Prostate gland (tissue), 2 donors: Measurements from ENCODE around the gene OR7G1. TPM values are rescaled to one million over a fixed set of nuclear protein-coding genes. Genes with fewer than 3 reads are reported as not detected.

Source experiments
- DNase-seq: peaks from one replicate; pipeline ENCODE4 v3.0.0-alpha.2; 2019; ENCODE audit warnings: low spot score
- H3K27ac ChIP-seq, 2 donors: fragments of 200-600 bp; sonication (generic); 2 replicates each; pipeline ENCODE4 v1.5.1; 2017 to 2019
- H3K27me3 ChIP-seq: fragments of 200-600 bp; sonication (generic); replicated peaks from 2 replicates; pipeline ENCODE4 v1.5.1; 2019; ENCODE audit not compliant: insufficient read depth
- H3K36me3 ChIP-seq, 2 donors: fragments of 200-600 bp; sonication (generic); 1 replicate in 1 of 2; 2 replicates in 1 of 2; pipeline versions ENCODE4 v1.5.1 to v1.8.1; 2017 to 2019
- H3K4me1 ChIP-seq: fragments of 200-600 bp; sonication (generic); replicated peaks from 2 replicates; pipeline ENCODE4 v1.5.1; 2019
- H3K4me3 ChIP-seq, 2 donors: fragments of 200-600 bp; sonication (generic); 2 replicates each; pipeline ENCODE4 v1.5.1; 2017 to 2019
- H3K9me3 ChIP-seq: fragments of 200-600 bp; sonication (generic); 2 replicates; pipeline ENCODE4 v1.5.1; 2017
- CTCF ChIP-seq, 4 experiments: fragments of 200-600 bp in 2 of 4; fragments of 450-650 bp in 2 of 4; sonication (generic) in 2 of 4; IDR thresholded peaks; 1 replicate in 3 of 4; 2 replicates in 1 of 4; pipeline ENCODE4 v1.5.1; 2016 to 2019; ENCODE audit warnings: antibody characterized with exemption in 4 of 4, mild to moderate bottlenecking in 2 of 4, moderate library complexity in 2 of 4
- POLR2A ChIP-seq: fragments of 450-650 bp; IDR thresholded peaks from one replicate; pipeline ENCODE4 v1.6.1; 2016; ENCODE audit warnings: antibody characterized with exemption, mild to moderate bottlenecking
- POLR2AphosphoS5 ChIP-seq: sonication (generic); formaldehyde crosslinking; IDR thresholded peaks from one replicate; pipeline ENCODE4 v1.6.1; 2017; ENCODE audit warnings: antibody characterized with exemption
- WGBS: methylation state at CpG from one replicate; pipeline ENCODE4 v1.1.5; 2018; 5-methylcytosine and 5-hydroxymethylcytosine counted together
- intact Hi-C: fragments of 100-400 bp; cut with DNase I; formaldehyde crosslinking; loops from one replicate; pipeline ENCODE4 v1.14.2; 2022
- total RNA-seq, 2 donors: library from RNA; depleted of rRNA; stranded (reverse); fragments of >200 nt; gene quantifications; one replicate each; pipeline ENCODE4 v1.1.0, GENCODE V29; 2016

Gene OR7G1
- total RNA-seq, 2 donors from 2014 or later, result not detected

- Histone ChIP-seq H3K9me3 (no peaks in the 10 kb centered on the region), H3K36me3 (peaks cover 18 to 21% of the 10 kb centered on the region in 2 donors), H3K4me1 (no peaks in the 10 kb centered on the region), H3K27ac (no peak overlapping the region), H3K27me3 (no peaks in the 10 kb centered on the region), H3K4me3 (no peak overlapping the region)
- intact Hi-C loops, result no loop called here
- TF ChIP-seq CTCF (IDR thresholded peaks at IDR 0.05), result no peak
- TF ChIP-seq POLR2A, result no peak
- no peak for TF ChIP-seq POLR2AphosphoS5
- 95% methylated on average over 4 of the region's 4 CpGs for WGBS
- DNase-seq, result no peak
Observed at GRCh38 chr19:9155591-9155990, 40.0 kb upstream of the OR7G1 start.

GRCh38 chr19:9151367-9151766 lies 35.8 kb upstream of the OR7G1 start:
- Histone ChIP-seq H3K9me3 (no peaks in the 10 kb centered on the region), H3K27ac (no peak overlapping the region), H3K36me3 (peaks cover 2% of the 10 kb centered on the region in 2 donors), H3K4me3 (no peak overlapping the region), H3K27me3 (no peaks in the 10 kb centered on the region), H3K4me1 (no peaks in the 10 kb centered on the region)
- 96% methylated on average over 5 of the region's 5 CpGs for WGBS
- TF ChIP-seq POLR2A, result no peak
- no peak for TF ChIP-seq POLR2AphosphoS5
- TF ChIP-seq CTCF (IDR thresholded peaks at IDR 0.05), result no peak
- intact Hi-C loops, result no loop called here
- no peak for DNase-seq

GRCh38 chr19:9150650-9151049 lies 35.1 kb upstream of the OR7G1 start:
- Histone ChIP-seq H3K27ac (no peak overlapping the region), H3K4me3 (no peak overlapping the region), H3K36me3 (no peaks in the 10 kb centered on the region), H3K4me1 (no peaks in the 10 kb centered on the region), H3K9me3 (no peaks in the 10 kb centered on the region), H3K27me3 (no peaks in the 10 kb centered on the region)
- TF ChIP-seq POLR2AphosphoS5, result no peak
- no peak for TF ChIP-seq POLR2A
- no peak for TF ChIP-seq CTCF (IDR thresholded peaks at IDR 0.05)
- intact Hi-C loops, result no loop called here
- WGBS, result 96% methylated on average over 5 of the region's 5 CpGs
- no peak for DNase-seq

GRCh38 chr19:9149997-9150396 lies 34.4 kb upstream of the OR7G1 start:
- WGBS, result 93% methylated on average over 4 of the region's 4 CpGs
- no peak for TF ChIP-seq POLR2A
- no peak for TF ChIP-seq POLR2AphosphoS5
- TF ChIP-seq CTCF (IDR thresholded peaks at IDR 0.05), result no peak
- Histone ChIP-seq H3K36me3 (no peaks in the 10 kb centered on the region), H3K9me3 (no peaks in the 10 kb centered on the region), H3K4me3 (no peak overlapping the region), H3K27me3 (no peaks in the 10 kb centered on the region), H3K27ac (no peak overlapping the region), H3K4me1 (no peaks in the 10 kb centered on the region)
- no peak for DNase-seq
- intact Hi-C loops, result loop anchor here (10.0 kb wide), 1 partner anchor 645 kb away; no protein-coding TSS in a partner anchor

- 99% methylated on average over 3 of the region's 3 CpGs for WGBS
- no peak overlapping the region for H3K4me3 ChIP-seq
- intact Hi-C loops, result loop anchor here (10.0 kb wide), 1 partner anchor 646 kb away; no protein-coding TSS in a partner anchor
- TF ChIP-seq CTCF (IDR thresholded peaks at IDR 0.05) (no peak), POLR2AphosphoS5 (no peak), POLR2A (no peak)
- DNase-seq, result no peak
- H3K36me3 ChIP-seq, result no peaks in the 10 kb centered on the region
- no peaks in the 10 kb centered on the region for H3K9me3 ChIP-seq
- H3K27me3 ChIP-seq, result no peaks in the 10 kb centered on the region
- H3K4me1 ChIP-seq, result no peaks in the 10 kb centered on the region
- H3K27ac ChIP-seq, result no peak overlapping the region
Observed at GRCh38 chr19:9148697-9149096, 33.1 kb upstream of the OR7G1 start.
